ENCODE measurements around the gene JMJD8. TPM values are rescaled to one million over a fixed set of nuclear protein-coding genes. Genes with fewer than 3 reads are reported as not detected.

JMJD8 gene
- total and polyA plus RNA-seq, 10 of the 15 experiments (the other 5 are each of a cell fraction or from before 2014, with no cell fraction given): 1.00 to 50.4 (median 30.7) TPM

GRCh38 chr16:685967-686366 lies 1.8 kb upstream of the JMJD8 start (continued):
- no peak for TF ChIP-seq ELK1 (IDR thresholded peaks at IDR 0.05; ENCODE audit: low read depth, low read length)
- TF ChIP-seq MTA2 (IDR thresholded peaks at IDR 0.05; ENCODE audit: low read depth): no peak
- TF ChIP-seq NBN (IDR thresholded peaks at IDR 0.05): no peak

GRCh38 chr16:684961-685696 lies 995 bp upstream of the JMJD8 start:
- BruUV-seq (replicated peaks): no TSS peak
- H4K20me1 ChIP-seq (ENCODE audit: control insufficient read depth, insufficient read depth): peaks cover 6% of the 10 kb centered on the region; the same call in 1 of the 2 replicates
- H3K27me3 ChIP-seq (replicated peaks in 1 of 2; ENCODE audit: control insufficient read depth in 2 of 2, insufficient read depth in 2 of 2, low read length in 1 of 2): no peaks in the 10 kb centered on the region
- 97% methylated on average over 49 of the region's 61 CpGs for WGBS (ENCODE audit: insufficient coverage, insufficient replicate concordance, low lambda C conversion rate, missing lambda C conversion rate)
- H3K4me3 ChIP-seq: no peak overlapping the region
- no peak overlapping the region; the same call in 1 of the 2 replicates for H3K4me2 ChIP-seq (ENCODE audit: control insufficient read depth, insufficient read depth)
- no peak for ATAC-seq
- DNase-seq (ENCODE audit: low read depth, low spot score): no peak
- in situ Hi-C loops (cut with MboI) (no loop called here), intact Hi-C loops (cut with micrococcal nuclease; ENCODE audit: unreplicated experiment) (loop anchor here (2.0 to 5.0 kb wide), 3 partner anchors 36 to 158 kb away; partner anchors contain the start of genes ANTKMT, CAPN15 and METTL26)
- ChIA-PET RAD21 (ENCODE audit: unreplicated experiment) (no interaction called here), CTCF (no interaction called here), POLR2A (no interaction called here), SMC1A (ENCODE audit: uncharacterized antibody, unreplicated experiment) (no interaction called here)
- no peak overlapping the region for H3K27ac ChIP-seq (ENCODE audit: control insufficient read depth, insufficient read depth)
- H3K79me2 ChIP-seq (ENCODE audit: control insufficient read depth, insufficient read depth, low read length): peaks cover 34% of the 10 kb centered on the region
- H2AFZ ChIP-seq (ENCODE audit: control insufficient read depth, low read depth, low read length): no peak overlapping the region
- no peaks in the 10 kb centered on the region for H3K9me3 ChIP-seq (replicated peaks; ENCODE audit: control insufficient read depth, insufficient read depth, low read length)
- H3K4me1 ChIP-seq (ENCODE audit: control insufficient read depth, insufficient read depth, low read length): peaks cover 20% of the 10 kb centered on the region
- H3K9ac ChIP-seq (ENCODE audit: control insufficient read depth, insufficient read depth, low read length): no peak overlapping the region
- H3K36me3 ChIP-seq (ENCODE audit: control insufficient read depth in 2 of 2, insufficient read depth in 2 of 2, low read length in 1 of 2): peaks cover 6 to 14% of the 10 kb centered on the region in 2 experiments; a peak in 2 of 4 replicates
- peak; percentile 58 for TF ChIP-seq POLR2A (IDR thresholded peaks at IDR 0.05; ENCODE audit: low read depth, low read length)
- TF ChIP-seq STAT1 (conservative IDR thresholded peaks at IDR 0.05): no peak
- no peak for FAIRE-seq
